NCI-H446 treated with DMSO at 0.1 percent for 48 hours (cell line): ENCODE results near the gene FAM199X.
"Not testable (repeated sequence)": the region's sequence is repeated elsewhere in the genome, so short reads cannot be mapped to it uniquely, and the experiment has no call there.

ENCODE experiments used
- DNase-seq: peaks from one replicate; lab custom pipeline; 2025; lab: John Stamatoyannopoulos, UW

The FAM199X gene

DNA sequence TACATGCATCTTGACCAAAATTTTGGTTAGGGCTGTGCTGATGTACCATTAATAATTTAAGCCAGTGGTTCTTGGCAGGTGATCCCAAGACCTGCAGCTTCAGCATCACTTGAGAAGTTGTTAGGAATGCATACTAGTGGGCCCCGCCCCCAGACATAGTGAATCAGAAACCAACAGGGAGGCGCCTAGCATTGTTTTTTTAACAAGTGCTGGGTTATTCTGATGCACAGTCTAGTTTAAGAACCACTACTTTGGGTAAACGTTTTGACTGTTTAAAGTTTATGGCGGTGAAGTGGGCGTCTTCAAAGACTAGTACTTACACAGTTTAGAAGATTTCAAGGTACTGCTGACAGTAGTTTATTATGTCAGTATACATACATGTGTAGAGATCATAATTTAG is 23.6 kb downstream of the FAM199X start:
- DNase-seq, result no peak

DNA sequence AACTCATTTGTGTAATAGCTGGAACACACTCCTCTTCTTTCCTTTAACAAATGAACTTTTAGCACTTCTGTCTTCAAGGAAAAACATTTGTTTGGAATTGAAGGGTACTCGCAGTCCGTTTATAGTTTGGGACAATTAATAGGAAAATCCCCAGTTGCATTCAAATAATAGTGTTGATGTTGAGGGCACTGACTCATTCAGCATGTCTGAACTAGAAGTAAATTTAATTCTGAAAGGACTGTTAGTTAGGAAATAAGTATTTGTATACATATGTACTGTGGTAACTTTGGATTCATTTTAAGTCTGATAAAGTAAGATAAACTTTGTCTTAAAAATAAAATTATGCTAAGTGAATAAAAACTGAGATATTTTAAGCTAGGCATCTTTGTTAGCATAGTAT is 27.2 kb downstream of the FAM199X start:
- DNase-seq, result no peak

- DNase-seq, result no peak
These were observed 28.8 kb downstream of the FAM199X start for GRCh38 chrX:104195013-104195412.

DNA sequence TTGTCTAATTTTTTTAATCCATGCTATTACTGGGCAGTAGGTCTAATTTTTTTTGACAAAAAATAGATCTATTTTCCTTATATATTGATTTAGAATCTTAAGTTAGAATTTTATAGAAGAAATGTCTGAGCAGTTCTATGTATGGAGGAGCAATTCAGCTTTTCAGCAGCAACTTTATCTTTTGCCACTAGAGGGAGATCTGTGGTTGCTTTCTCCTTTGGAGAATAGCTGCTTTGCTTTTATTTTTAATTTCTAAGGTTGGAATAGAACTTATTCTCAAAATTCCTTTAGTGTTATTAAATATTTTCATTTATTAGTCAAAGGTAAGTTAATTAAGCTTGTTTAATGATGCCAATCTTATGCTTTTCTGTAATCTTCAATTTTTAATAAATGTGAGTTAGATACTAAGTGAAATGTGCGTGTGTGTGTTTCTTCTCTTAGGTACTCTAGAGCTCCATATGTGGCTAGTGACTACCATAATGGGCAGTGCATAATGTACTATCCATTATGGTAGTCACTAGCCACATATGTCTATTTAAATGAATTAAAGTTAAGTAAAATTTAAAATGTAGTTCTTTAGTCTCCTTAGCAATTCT is 29.3 kb downstream of the FAM199X start:
- no peak for DNase-seq

GRCh38 chrX:104205548-104205947 is 39.3 kb downstream of the FAM199X start:
- DNase-seq, result no peak

DNA sequence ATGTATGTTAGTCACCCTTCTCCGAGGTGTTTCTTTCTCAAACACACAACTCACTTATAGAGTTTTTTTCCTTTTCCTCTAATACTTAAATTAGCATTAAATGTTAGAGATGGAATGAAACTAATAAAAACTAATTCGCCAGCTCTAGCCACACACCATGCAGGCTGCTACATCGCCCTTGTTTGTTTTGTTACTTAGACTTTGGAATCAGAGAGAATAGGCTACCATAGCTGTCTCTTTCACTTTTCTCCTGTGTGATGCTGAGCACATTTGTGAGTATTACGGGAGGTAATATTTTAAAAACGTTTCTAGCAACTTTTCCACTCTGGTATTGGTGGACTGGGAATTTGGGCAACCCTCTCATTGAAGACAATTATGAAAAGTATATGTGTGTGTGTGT is 44.9 kb downstream of the FAM199X start:
- no peak for DNase-seq

DNA sequence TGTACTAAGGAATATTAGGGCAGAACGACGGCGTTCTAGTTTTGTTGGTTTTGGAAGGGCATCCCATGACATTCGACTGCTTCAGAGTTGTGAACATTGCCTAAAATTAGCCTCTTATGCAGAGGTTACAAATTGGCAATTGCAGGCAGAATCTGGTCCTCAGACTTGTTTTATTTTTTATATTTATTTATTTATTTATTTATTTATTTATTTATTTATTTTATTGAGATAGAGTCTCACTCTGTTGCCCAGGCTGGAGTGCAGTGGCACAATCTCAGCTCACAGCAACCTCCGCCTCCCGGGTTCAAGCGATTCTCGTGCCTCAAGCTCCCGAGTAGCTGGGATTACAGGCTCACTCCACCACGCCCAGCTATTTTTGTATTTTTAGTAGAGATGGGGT is 63.8 kb downstream of the FAM199X start:
- DNase-seq, result not testable (repeated sequence)
